AG04449 (cell line): ENCODE data around the gene INTS3.

Source experiments
- CTCF ChIA-PET: fragments of 350-600 bp; formaldehyde crosslinking; extraction: SDS; loops from one replicate; lab custom pipeline; 2021; ENCODE audit warnings: antibody characterized with exemption; lab: Yijun Ruan, JAX
- POLR2A ChIA-PET: fragments of 400-600, 350-600 bp; formaldehyde crosslinking; extraction: SDS; loops from one replicate; lab custom pipeline; 2020; ENCODE audit warnings: antibody characterized with exemption, inconsistent platforms; lab: Yijun Ruan, JAX
- DNase-seq: peaks from one replicate; pipeline ENCODE4 v3.0.0-alpha.2; 2010; ENCODE audit warnings: low read depth, low spot score
- H3K4me3 ChIP-seq: 2 replicates; pipeline ENCODE4 v1.5.1; 2011; ENCODE audit warnings: low read depth, mild to moderate bottlenecking, control low read depth, low read length
- CTCF ChIP-seq: IDR thresholded peaks from one replicate; pipeline ENCODE4 v1.5.1; 2011; ENCODE audit warnings: mild to moderate bottlenecking, moderate library complexity, low read length, control low read depth, inconsistent platforms; ENCODE audit not compliant: insufficient read depth; ENCODE audit errors: missing control alignments

INTS3 gene

GRCh38 chr1:153783233-153784190 lies 55.7 kb downstream of the INTS3 start:
- H3K4me3 ChIP-seq = peak overlapping the region; percentile 71
- no peak for DNase-seq
- CTCF ChIA-PET = interaction anchor here (1.4 kb wide), 1 partner anchor 15 kb away, joined by 5 read pairs; no protein-coding TSS in a partner anchor
- POLR2A ChIA-PET = interaction anchor here (0.6 to 1.2 kb wide), 4 partner anchors 8 to 207 kb away, joined by 3 read pairs; partner anchors contain the start of genes RAB13, RPS27 and SLC27A3
- TF ChIP-seq CTCF = peak; percentile 26

GRCh38 chr1:153786038-153786790 lies 58.4 kb downstream of the INTS3 start:
- no peak overlapping the region for H3K4me3 ChIP-seq
- no peak for TF ChIP-seq CTCF
- no peak for DNase-seq
- CTCF ChIA-PET = interaction anchor here (1.3 to 1.9 kb wide), 2 partner anchors 11 to 200 kb away, joined by 5 to 6 read pairs; partner anchors contain the start of gene RAB13
- POLR2A ChIA-PET = no interaction called here

- DNase-seq = no peak
- no peak overlapping the region for H3K4me3 ChIP-seq
- POLR2A ChIA-PET = interaction anchor here (0.5 kb wide), 1 partner anchor 168 kb away, joined by 4 read pairs; no protein-coding TSS in a partner anchor
- no peak for TF ChIP-seq CTCF
- CTCF ChIA-PET = interaction anchor here (3.5 to 5.5 kb wide), 2 partner anchors 156 to 198 kb away, joined by 20 to 22 read pairs; partner anchors contain the start of genes DENND4B and RAB13
Measured at GRCh38 chr1:153789478-153790034, 61.7 kb downstream of the INTS3 start.

GRCh38 chr1:153790313-153790965 lies 62.6 kb downstream of the INTS3 start:
- CTCF ChIA-PET = interaction anchor here (3.5 to 5.5 kb wide), 2 partner anchors 156 to 197 kb away, joined by 20 to 22 read pairs; partner anchors contain the start of genes DENND4B and RAB13
- POLR2A ChIA-PET = interaction anchor here (0.5 to 1.4 kb wide), 3 partner anchors 167 to 200 kb away, joined by 3 to 10 read pairs (median 4); partner anchors contain the start of genes RAB13 and RPS27
- DNase-seq = no peak
- no peak for TF ChIP-seq CTCF
- H3K4me3 ChIP-seq = peak overlapping the region; percentile 32

GRCh38 chr1:153790966-153791647 lies 63.3 kb downstream of the INTS3 start:
- ChIA-PET POLR2A (interaction anchor here (0.9 to 1.4 kb wide), 3 partner anchors 176 to 200 kb away, joined by 3 to 10 read pairs (median 3); partner anchors contain the start of genes RAB13 and RPS27), CTCF (interaction anchor here (1.4 to 5.5 kb wide), 4 partner anchors 10 to 196 kb away, joined by 3 to 22 read pairs (median 12); partner anchors contain the start of genes DENND4B and RAB13)
- peak; percentile 72 for DNase-seq
- peak overlapping the region; percentile 32 for H3K4me3 ChIP-seq
- TF ChIP-seq CTCF = no peak
